ENCODE measurements around the gene HNF1A. TPM values are rescaled to one million over a fixed set of nuclear protein-coding genes. Genes with fewer than 3 reads are reported as not detected.

The HNF1A gene
- total and polyA plus RNA-seq, 2 of the 13 experiments (the other 11 are each of a cell fraction or from before 2014, with no cell fraction given) = 13.4 to 34.7 TPM

DNA sequence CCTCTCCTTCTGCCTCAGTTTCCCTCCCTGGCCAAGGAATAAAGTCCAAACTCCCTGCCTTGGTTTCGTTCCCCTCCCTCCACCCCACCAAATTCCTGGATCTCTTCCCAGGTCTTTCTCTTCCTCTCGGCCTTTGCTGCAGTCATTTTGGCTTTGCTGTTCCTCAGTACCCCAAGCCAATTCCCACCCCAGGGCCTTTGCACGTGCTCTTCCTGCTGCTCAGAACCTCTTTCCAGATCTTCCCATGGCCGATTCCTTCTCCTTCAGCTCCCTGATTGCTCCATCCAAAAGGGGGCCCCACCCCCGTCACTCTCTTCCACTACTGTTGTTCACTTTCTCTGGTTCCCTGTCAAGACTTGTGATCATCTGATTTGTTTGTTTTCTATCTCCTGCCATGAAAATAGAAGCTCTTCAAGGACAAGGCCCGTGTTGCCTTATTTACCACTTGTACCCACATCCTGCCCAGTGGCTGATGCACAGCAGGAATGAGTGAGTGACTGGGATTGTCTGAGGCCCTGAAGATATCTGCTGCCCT lies 3.1 kb downstream of the HNF1A start (continued):
- TF ChIP-seq, protein P1, sequence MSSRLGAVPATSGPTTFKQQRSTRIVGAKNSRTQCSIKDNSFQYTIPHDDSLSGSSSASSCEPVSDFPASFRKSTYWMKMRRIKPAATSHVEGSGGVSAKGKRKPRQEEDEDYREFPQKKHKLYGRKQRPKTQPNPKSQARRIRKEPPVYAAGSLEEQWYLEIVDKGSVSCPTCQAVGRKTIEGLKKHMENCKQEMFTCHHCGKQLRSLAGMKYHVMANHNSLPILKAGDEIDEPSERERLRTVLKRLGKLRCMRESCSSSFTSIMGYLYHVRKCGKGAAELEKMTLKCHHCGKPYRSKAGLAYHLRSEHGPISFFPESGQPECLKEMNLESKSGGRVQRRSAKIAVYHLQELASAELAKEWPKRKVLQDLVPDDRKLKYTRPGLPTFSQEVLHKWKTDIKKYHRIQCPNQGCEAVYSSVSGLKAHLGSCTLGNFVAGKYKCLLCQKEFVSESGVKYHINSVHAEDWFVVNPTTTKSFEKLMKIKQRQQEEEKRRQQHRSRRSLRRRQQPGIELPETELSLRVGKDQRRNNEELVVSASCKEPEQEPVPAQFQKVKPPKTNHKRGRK (CRISPR knock-in tag; IDR thresholded peaks at IDR 0.05) = no peak
- no peak for TF ChIP-seq ARHGAP35 (CRISPR knock-in tag; IDR thresholded peaks at IDR 0.05; ENCODE audit: borderline replicate concordance)
- TF ChIP-seq KDM1A (CRISPR knock-in tag; IDR thresholded peaks at IDR 0.05) = peak; percentile 79
- TF ChIP-seq, protein P2, sequence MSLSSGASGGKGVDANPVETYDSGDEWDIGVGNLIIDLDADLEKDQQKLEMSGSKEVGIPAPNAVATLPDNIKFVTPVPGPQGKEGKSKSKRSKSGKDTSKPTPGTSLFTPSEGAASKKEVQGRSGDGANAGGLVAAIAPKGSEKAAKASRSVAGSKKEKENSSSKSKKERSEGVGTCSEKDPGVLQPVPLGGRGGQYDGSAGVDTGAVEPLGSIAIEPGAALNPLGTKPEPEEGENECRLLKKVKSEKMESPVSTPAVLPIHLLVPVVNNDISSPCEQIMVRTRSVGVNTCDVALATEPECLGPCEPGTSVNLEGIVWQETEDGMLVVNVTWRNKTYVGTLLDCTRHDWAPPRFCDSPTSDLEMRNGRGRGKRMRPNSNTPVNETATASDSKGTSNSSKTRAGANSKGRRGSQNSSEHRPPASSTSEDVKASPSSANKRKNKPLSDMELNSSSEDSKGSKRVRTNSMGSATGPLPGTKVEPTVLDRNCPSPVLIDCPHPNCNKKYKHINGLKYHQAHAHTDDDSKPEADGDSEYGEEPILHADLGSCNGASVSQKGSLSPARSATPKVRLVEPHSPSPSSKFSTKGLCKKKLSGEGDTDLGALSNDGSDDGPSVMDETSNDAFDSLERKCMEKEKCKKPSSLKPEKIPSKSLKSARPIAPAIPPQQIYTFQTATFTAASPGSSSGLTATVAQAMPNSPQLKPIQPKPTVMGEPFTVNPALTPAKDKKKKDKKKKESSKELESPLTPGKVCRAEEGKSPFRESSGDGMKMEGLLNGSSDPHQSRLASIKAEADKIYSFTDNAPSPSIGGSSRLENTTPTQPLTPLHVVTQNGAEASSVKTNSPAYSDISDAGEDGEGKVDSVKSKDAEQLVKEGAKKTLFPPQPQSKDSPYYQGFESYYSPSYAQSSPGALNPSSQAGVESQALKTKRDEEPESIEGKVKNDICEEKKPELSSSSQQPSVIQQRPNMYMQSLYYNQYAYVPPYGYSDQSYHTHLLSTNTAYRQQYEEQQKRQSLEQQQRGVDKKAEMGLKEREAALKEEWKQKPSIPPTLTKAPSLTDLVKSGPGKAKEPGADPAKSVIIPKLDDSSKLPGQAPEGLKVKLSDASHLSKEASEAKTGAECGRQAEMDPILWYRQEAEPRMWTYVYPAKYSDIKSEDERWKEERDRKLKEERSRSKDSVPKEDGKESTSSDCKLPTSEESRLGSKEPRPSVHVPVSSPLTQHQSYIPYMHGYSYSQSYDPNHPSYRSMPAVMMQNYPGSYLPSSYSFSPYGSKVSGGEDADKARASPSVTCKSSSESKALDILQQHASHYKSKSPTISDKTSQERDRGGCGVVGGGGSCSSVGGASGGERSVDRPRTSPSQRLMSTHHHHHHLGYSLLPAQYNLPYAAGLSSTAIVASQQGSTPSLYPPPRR (CRISPR knock-in tag; IDR thresholded peaks at IDR 0.05; ENCODE audit: borderline replicate concordance) = no peak
- no peak for TF ChIP-seq MTF1 (CRISPR knock-in tag; IDR thresholded peaks at IDR 0.05)
- TF ChIP-seq SOX6 (IDR thresholded peaks at IDR 0.05) = no peak
- peak; percentile 6; the same call in 1 of the 2 replicates for TF ChIP-seq SOX6 (CRISPR knock-in tag; IDR thresholded peaks at IDR 0.05)
- peak; percentile 57; the same call in 1 of the 2 replicates for TF ChIP-seq HMG20A (CRISPR knock-in tag; IDR thresholded peaks at IDR 0.05; ENCODE audit: borderline replicate concordance)
- TF ChIP-seq ZNF891 (CRISPR knock-in tag; IDR thresholded peaks at IDR 0.05) = no peak
- no peak for TF ChIP-seq ZBTB42 (CRISPR knock-in tag; IDR thresholded peaks at IDR 0.05)
- no peak for TF ChIP-seq FOSL1 (CRISPR knock-in tag; IDR thresholded peaks at IDR 0.05; ENCODE audit: borderline replicate concordance)
- TF ChIP-seq BCL3 (CRISPR knock-in tag; IDR thresholded peaks at IDR 0.05) = no peak
- 0 out of 2 replicates have a peak, but pooled peaks have one; percentile 58 for TF ChIP-seq ZMAT3 (CRISPR knock-in tag; conservative IDR thresholded peaks at IDR 0.05)
- no peak for TF ChIP-seq ZNF746 (CRISPR knock-in tag; IDR thresholded peaks at IDR 0.05)
- TF ChIP-seq PPARG (CRISPR knock-in tag; conservative IDR thresholded peaks at IDR 0.05) = no peak
- TF ChIP-seq KMT2B (CRISPR knock-in tag; IDR thresholded peaks at IDR 0.05) = peak; percentile 41; the same call in 1 of the 2 replicates
- TF ChIP-seq ZC3H13 (CRISPR knock-in tag; IDR thresholded peaks at IDR 0.05) = 0 out of 2 replicates have a peak, but pooled peaks have one; percentile 44
- no peak for TF ChIP-seq ZNF549 (CRISPR knock-in tag; IDR thresholded peaks at IDR 0.05)
- TF ChIP-seq FOXK1 (CRISPR knock-in tag; IDR thresholded peaks at IDR 0.05; ENCODE audit: borderline replicate concordance, low read depth) = peak; percentile 69; the same call in 1 of the 2 replicates
- no peak for TF ChIP-seq ZNF720 (CRISPR knock-in tag; IDR thresholded peaks at IDR 0.05)
- TF ChIP-seq FIP1L1 (IDR thresholded peaks at IDR 0.05; ENCODE audit: borderline replicate concordance, insufficient read depth, low read depth, low read length) = no peak
- TF ChIP-seq NCOR1 (IDR thresholded peaks at IDR 0.05; ENCODE audit: borderline replicate concordance, low read length) = no peak
- TF ChIP-seq ZNF598 (CRISPR knock-in tag; IDR thresholded peaks at IDR 0.05; ENCODE audit: borderline replicate concordance) = no peak
- TF ChIP-seq ZNF841 (CRISPR knock-in tag; IDR thresholded peaks at IDR 0.05; ENCODE audit: borderline replicate concordance) = no peak

All from HepG2 (cell line).